Activated T-helper 1 cell treated with anti-CD3 and anti-CD28 coated beads, Interleukin-2, amount 50 U/mL, for 16 hours (primary cell): ENCODE measurements around the gene ITLN1.
"Not testable (repeated sequence)": the region's sequence is repeated elsewhere in the genome, so short reads cannot be mapped to it uniquely, and the experiment has no call there.

Experiments used
- DNase-seq, 2 donors: peaks; one replicate each; pipeline ENCODE4 v3.0.0-alpha.2; 2020; ENCODE audit warnings: low read depth in 1 of 2, low spot score in 1 of 2

ITLN1 gene

GRCh38 chr1:160883581-160884513 lies 1.1 kb downstream of the ITLN1 start:
- DNase-seq = no peak

- no peak for DNase-seq
Observed at GRCh38 chr1:160882582-160882981, 2.4 kb downstream of the ITLN1 start.

- not testable (repeated sequence) for DNase-seq
Observed at GRCh38 chr1:160881264-160881663, 3.7 kb downstream of the ITLN1 start.

GRCh38 chr1:160880216-160880615 lies 4.8 kb downstream of the ITLN1 start:
- no peak for DNase-seq

GRCh38 chr1:160879056-160879455 lies 5.9 kb downstream of the ITLN1 start:
- DNase-seq = no peak

GRCh38 chr1:160877221-160877620 lies 7.8 kb downstream of the ITLN1 start:
- DNase-seq = no peak

GRCh38 chr1:160876311-160876710 lies 8.7 kb downstream of the ITLN1 start:
- no peak for DNase-seq

- DNase-seq = not testable (repeated sequence)
Observed at GRCh38 chr1:160875591-160875990, 9.4 kb downstream of the ITLN1 start.

- DNase-seq = no peak
Observed at GRCh38 chr1:160874935-160875334, 10.0 kb downstream of the ITLN1 start.

GRCh38 chr1:160868141-160868540 lies 16.8 kb downstream of the ITLN1 start:
- no peak for DNase-seq

GRCh38 chr1:160867651-160868050 lies 17.3 kb downstream of the ITLN1 start:
- not testable (repeated sequence) for DNase-seq

- DNase-seq = no peak
Observed at GRCh38 chr1:160866695-160867260, 18.2 kb downstream of the ITLN1 start.

- no peak for DNase-seq
Observed at GRCh38 chr1:160866001-160866694, 18.8 kb downstream of the ITLN1 start.

- DNase-seq = no peak
Observed at GRCh38 chr1:160865337-160865736, 19.6 kb downstream of the ITLN1 start.

- DNase-seq = no peak
Observed at GRCh38 chr1:160864173-160864572, 20.8 kb downstream of the ITLN1 start.

- no peak for DNase-seq
Observed at GRCh38 chr1:160863774-160864131, 21.2 kb downstream of the ITLN1 start.

- no peak for DNase-seq
Observed at GRCh38 chr1:160863061-160863773, 21.8 kb downstream of the ITLN1 start.

- DNase-seq = peak in 1 of 2 donors; percentile 10
Observed at GRCh38 chr1:160862203-160863060, 22.5 kb downstream of the ITLN1 start, which contains the start of gene CD244. Gene CD244 (minus strand): TSS chr1:160862887. CDS start chr1:160862677, 210 bp downstream.

- no peak for DNase-seq
Observed at GRCh38 chr1:160860840-160861505, 24.0 kb downstream of the ITLN1 start.

- no peak for DNase-seq
Observed at GRCh38 chr1:160859166-160859565, 25.8 kb downstream of the ITLN1 start.
